Gastroesophageal sphincter (tissue), 4 donors: ENCODE results near the gene ARHGAP25. TPM values are rescaled to one million over a fixed set of nuclear protein-coding genes. Genes with fewer than 3 reads are reported as not detected.

Experiments used
- ATAC-seq: fragments of 150-250 bp; one replicate; pipeline ENCODE4 v1.9.1; 2016; ENCODE audit warnings: mild to moderate bottlenecking, moderate library complexity
- H3K27ac ChIP-seq, 4 donors: fragments of 200-600 bp; sonication (generic) in 3 of 4; 1 replicate in 3 of 4; 2 replicates in 1 of 4; pipeline ENCODE4 v1.5.1; 2016 to 2019
- H3K27me3 ChIP-seq: fragments of 200-600 bp; sonication (generic); one replicate; pipeline ENCODE4 v1.5.1; 2019
- H3K36me3 ChIP-seq, 2 donors: fragments of 200-600 bp; sonication (generic); one replicate each; pipeline ENCODE4 v1.5.1; 2019; ENCODE audit warnings: control low read depth in 1 of 2
- H3K4me1 ChIP-seq, 3 donors: fragments of 200-600 bp; sonication (generic); 1 replicate in 2 of 3; 2 replicates in 1 of 3; pipeline ENCODE4 v1.5.1; 2016 to 2019; ENCODE audit warnings: control low read depth in 2 of 3
- H3K4me3 ChIP-seq, 2 donors: fragments of 200-600 bp; sonication (generic); one replicate each; pipeline ENCODE4 v1.5.1; 2019; ENCODE audit warnings: mild to moderate bottlenecking in 1 of 2, moderate library complexity in 1 of 2
- H3K9me3 ChIP-seq, 3 donors: fragments of 200-600 bp; sonication (generic); one replicate each; pipeline ENCODE4 v1.5.1; 2017 to 2019; ENCODE audit warnings: control low read depth in 2 of 3
- CTCF ChIP-seq, 4 experiments: fragments of 200-600 bp in 2 of 4; fragments of 450-650 bp in 2 of 4; sonication (generic) in 1 of 4; IDR thresholded peaks; one replicate each; pipeline ENCODE4 v1.5.1; 2017 to 2019; ENCODE audit warnings: antibody characterized with exemption in 4 of 4, mild to moderate bottlenecking in 2 of 4, moderate library complexity in 2 of 4
- EP300 ChIP-seq: sonication (generic); formaldehyde crosslinking; IDR thresholded peaks from one replicate; pipeline ENCODE4 v1.6.1; 2017; ENCODE audit warnings: antibody characterized with exemption, mild to moderate bottlenecking
- POLR2A ChIP-seq, 2 donors: fragments of 450-650 bp; IDR thresholded peaks; one replicate each; pipeline ENCODE4 v1.6.1; 2017; ENCODE audit warnings: antibody characterized with exemption in 2 of 2, mild to moderate bottlenecking in 2 of 2, moderate library complexity in 1 of 2
- POLR2AphosphoS5 ChIP-seq: sonication (generic); formaldehyde crosslinking; IDR thresholded peaks from one replicate; pipeline ENCODE4 v1.6.1; 2017; ENCODE audit warnings: antibody characterized with exemption
- WGBS, 2 donors: methylation state at CpG; one replicate each; pipeline ENCODE4 v1.1.5; 2018; ENCODE audit warnings: low coverage in 1 of 2; 5-methylcytosine and 5-hydroxymethylcytosine counted together
- total RNA-seq, 4 donors: library from RNA; depleted of rRNA; stranded (reverse); fragments of >200 nt; gene quantifications; one replicate each; pipeline ENCODE4 v1.1.0, GENCODE V29; 2016

ARHGAP25 gene
- total RNA-seq, 4 donors from 2014 or later: 2.2 to 7.3 (median 4.4) TPM

- TF ChIP-seq POLR2A (IDR thresholded peaks at IDR 0.05): no peak
- TF ChIP-seq POLR2AphosphoS5: no peak
- no peak for TF ChIP-seq EP300
- no peak for TF ChIP-seq CTCF (IDR thresholded peaks at IDR 0.05)
- H3K27ac ChIP-seq: no peak overlapping the region
- H3K4me3 ChIP-seq: no peak overlapping the region
- no peaks in the 10 kb centered on the region for H3K36me3 ChIP-seq
- ATAC-seq: no peak
- no peaks in the 10 kb centered on the region for H3K27me3 ChIP-seq
- WGBS, 2 donors: 50% methylated on average over 1 of the region's 1 CpG; no CpG with 5 or more reads in 1 of the 2 donors
- H3K9me3 ChIP-seq: no peaks in the 10 kb centered on the region
- H3K4me1 ChIP-seq: peaks cover 0 to 26% (median 14%) of the 10 kb centered on the region in 3 donors
These were observed 101.0 kb downstream of the ARHGAP25 start for GRCh38 chr2:68835621-68836020.

GRCh38 chr2:68837164-68837860, 102.7 kb downstream of the ARHGAP25 start:
- Histone ChIP-seq H3K9me3 (no peaks in the 10 kb centered on the region), H3K27ac (no peak overlapping the region), H3K36me3 (no peaks in the 10 kb centered on the region), H3K4me1 (peaks cover 0 to 9% (median 1%) of the 10 kb centered on the region in 3 donors), H3K4me3 (no peak overlapping the region), H3K27me3 (no peaks in the 10 kb centered on the region)
- 54 to 56% methylated on average over 4 of the region's 15 CpGs for WGBS, 2 donors
- no peak for ATAC-seq
- TF ChIP-seq POLR2A (IDR thresholded peaks at IDR 0.05): no peak
- peak in 3 of 4 experiments; percentile 25 to 57 (median 34) for TF ChIP-seq CTCF (IDR thresholded peaks at IDR 0.05)

GRCh38 chr2:68837861-68838341, 103.3 kb downstream of the ARHGAP25 start:
- H3K4me3 ChIP-seq: no peak overlapping the region
- no peaks in the 10 kb centered on the region for H3K27me3 ChIP-seq
- H3K9me3 ChIP-seq: no peaks in the 10 kb centered on the region
- H3K4me1 ChIP-seq: peaks cover 0 to 3% (median 0%) of the 10 kb centered on the region in 3 donors
- ATAC-seq: no peak
- TF ChIP-seq POLR2AphosphoS5: no peak
- no peak for TF ChIP-seq EP300
- TF ChIP-seq POLR2A (IDR thresholded peaks at IDR 0.05): no peak
- no peak for TF ChIP-seq CTCF (IDR thresholded peaks at IDR 0.05)
- H3K27ac ChIP-seq: no peak overlapping the region
- WGBS, 2 donors: 56 to 85% methylated on average over 3 of the region's 3 CpGs
- no peaks in the 10 kb centered on the region for H3K36me3 ChIP-seq

GRCh38 chr2:68838641-68839040, 104.0 kb downstream of the ARHGAP25 start:
- Histone ChIP-seq H3K27ac (no peak overlapping the region), H3K4me3 (no peak overlapping the region), H3K9me3 (no peaks in the 10 kb centered on the region), H3K4me1 (peaks cover 0 to 3% (median 0%) of the 10 kb centered on the region in 3 donors), H3K27me3 (no peaks in the 10 kb centered on the region), H3K36me3 (no peaks in the 10 kb centered on the region)
- WGBS, 2 donors: 80% methylated on average over 2 of the region's 10 CpGs; no CpG with 5 or more reads in 1 of the 2 donors
- TF ChIP-seq CTCF (IDR thresholded peaks at IDR 0.05) (no peak), POLR2A (IDR thresholded peaks at IDR 0.05) (no peak), POLR2AphosphoS5 (no peak), EP300 (no peak)
- ATAC-seq: no peak

- Histone ChIP-seq H3K4me1 (peaks cover 0 to 3% (median 0%) of the 10 kb centered on the region in 3 donors), H3K27ac (no peak overlapping the region), H3K4me3 (no peak overlapping the region), H3K36me3 (no peaks in the 10 kb centered on the region), H3K27me3 (no peaks in the 10 kb centered on the region), H3K9me3 (no peaks in the 10 kb centered on the region)
- WGBS, 2 donors: 71% methylated on average over 1 of the region's 2 CpGs; no CpG with 5 or more reads in 1 of the 2 donors
- no peak for ATAC-seq
- TF ChIP-seq POLR2AphosphoS5 (no peak), EP300 (no peak), POLR2A (IDR thresholded peaks at IDR 0.05) (no peak), CTCF (IDR thresholded peaks at IDR 0.05) (peak; percentile 18 to 54 (median 25))
These were observed 104.7 kb downstream of the ARHGAP25 start for GRCh38 chr2:68839260-68839833.
